D721Med (cell line): ENCODE results near the gene SLC22A15.

ENCODE experiments used
- DNase-seq: peaks from one replicate; pipeline ENCODE4 v3.0.0; 2011; ENCODE audit warnings: low spot score; ENCODE audit not compliant: insufficient read length
- FAIRE-seq: peaks from 2 replicates; lab custom pipeline; 2011; peaks lifted over from hg19 to GRCh38; lab: Jason Lieb, UNC
- TF ChIP-seq, protein P1 (sequence below): IDR thresholded peaks from 2 replicates; pipeline ENCODE4 v1.5.1; 2012; ENCODE audit warnings: mild to moderate bottlenecking, control low read depth; ENCODE audit not compliant: insufficient read depth; ENCODE audit errors: missing control alignments

The SLC22A15 gene

GRCh38 chr1:116001739-116002487 lies 25.6 kb downstream of the SLC22A15 start:
- no peak for FAIRE-seq
- DNase-seq, result no peak
- TF ChIP-seq, protein P1, sequence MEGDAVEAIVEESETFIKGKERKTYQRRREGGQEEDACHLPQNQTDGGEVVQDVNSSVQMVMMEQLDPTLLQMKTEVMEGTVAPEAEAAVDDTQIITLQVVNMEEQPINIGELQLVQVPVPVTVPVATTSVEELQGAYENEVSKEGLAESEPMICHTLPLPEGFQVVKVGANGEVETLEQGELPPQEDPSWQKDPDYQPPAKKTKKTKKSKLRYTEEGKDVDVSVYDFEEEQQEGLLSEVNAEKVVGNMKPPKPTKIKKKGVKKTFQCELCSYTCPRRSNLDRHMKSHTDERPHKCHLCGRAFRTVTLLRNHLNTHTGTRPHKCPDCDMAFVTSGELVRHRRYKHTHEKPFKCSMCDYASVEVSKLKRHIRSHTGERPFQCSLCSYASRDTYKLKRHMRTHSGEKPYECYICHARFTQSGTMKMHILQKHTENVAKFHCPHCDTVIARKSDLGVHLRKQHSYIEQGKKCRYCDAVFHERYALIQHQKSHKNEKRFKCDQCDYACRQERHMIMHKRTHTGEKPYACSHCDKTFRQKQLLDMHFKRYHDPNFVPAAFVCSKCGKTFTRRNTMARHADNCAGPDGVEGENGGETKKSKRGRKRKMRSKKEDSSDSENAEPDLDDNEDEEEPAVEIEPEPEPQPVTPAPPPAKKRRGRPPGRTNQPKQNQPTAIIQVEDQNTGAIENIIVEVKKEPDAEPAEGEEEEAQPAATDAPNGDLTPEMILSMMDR, result no peak

DNA sequence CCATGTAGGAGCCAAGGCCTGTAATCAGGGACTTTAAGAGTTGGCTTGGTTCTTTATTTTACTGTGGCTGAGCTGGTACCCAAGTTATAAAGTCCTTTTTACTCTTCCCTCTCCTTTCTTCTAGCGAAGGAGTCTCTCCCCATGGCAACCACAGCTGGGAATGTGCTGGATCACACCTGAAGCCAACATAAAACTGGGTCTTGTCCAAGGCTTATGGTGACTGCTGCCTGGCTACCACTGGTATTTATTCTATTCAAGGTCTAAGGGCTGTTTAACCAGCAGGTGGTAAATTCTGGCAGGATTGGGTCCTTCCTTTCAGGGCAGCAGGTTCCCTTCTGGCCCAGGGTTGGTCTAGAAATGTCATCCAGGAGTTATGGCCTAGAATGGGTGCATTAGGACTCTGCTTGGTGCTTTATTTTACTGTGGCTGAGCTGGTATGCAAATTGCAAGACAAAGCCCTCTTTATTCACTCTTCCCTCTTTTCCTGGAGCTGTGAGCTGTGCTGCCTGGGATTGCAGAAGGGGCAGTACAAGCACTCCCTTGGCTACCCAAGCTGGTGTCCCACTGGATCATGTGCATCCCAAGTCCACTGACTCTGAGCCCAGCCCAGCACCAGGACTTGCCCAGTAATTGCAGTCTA lies 26.6 kb downstream of the SLC22A15 start:
- FAIRE-seq, result no peak
- TF ChIP-seq, protein P1, result no peak

DNA sequence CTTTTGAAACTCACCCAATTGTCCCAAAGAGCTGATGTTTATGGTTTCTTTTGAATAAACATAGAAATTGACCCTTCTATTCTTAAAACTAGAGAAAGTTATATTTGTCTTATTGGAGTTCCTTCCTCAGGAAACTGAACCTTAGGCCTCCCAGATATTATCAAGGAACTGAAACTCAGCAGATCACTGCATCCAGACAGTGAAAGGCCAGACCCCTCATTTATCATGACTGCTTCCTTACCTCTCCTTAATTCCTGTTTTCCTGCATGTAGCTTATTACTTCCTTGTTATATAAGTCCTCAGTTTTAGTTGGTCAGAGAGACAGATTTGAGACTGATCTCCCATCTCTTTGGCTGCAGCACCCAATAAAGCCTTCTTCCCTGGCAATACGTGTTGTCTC lies 27.5 kb downstream of the SLC22A15 start:
- TF ChIP-seq, protein P1, result no peak
- no peak for FAIRE-seq
- DNase-seq, result no peak

More for the DNA sequence above, 26.6 kb downstream of the SLC22A15 start:
- DNase-seq, result no peak

GRCh38 chr1:116006486-116006964 lies 30.2 kb downstream of the SLC22A15 start:
- TF ChIP-seq, protein P1, result no peak
- DNase-seq, result no peak
- no peak for FAIRE-seq

DNA sequence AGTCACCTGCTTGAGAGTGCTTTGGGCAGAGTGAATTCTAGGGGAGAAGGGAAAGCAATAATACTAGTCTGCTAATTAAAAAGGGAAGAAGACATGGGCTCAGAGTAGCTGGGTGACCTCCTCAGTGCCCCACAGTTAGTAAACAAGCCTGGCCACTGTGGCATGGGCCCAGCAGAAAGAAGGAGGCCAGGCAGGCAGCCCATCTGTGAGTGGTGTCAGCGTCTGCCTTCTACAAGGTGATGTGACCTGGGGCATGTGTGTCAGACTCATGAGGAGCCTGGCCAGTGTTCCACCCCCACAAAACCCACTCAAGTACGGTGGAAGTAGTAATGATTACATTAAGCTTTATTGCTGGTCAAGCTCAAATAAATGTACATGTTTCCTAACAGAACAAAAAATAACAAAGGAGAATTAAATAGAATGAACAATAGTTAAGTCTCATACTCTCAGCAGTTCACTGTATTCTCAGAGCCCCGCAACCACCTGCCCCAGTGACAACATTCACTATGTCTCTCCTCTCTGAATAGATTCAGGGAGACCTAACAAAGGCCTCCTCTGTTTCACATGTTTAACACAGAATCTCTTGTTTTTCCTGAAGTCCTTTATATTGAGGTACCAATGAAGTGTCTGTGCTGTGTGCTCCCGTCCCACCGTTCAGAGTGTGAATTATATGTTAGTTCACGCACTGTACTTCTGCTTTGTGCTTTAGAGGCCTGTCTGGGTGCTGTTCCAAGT lies 32.5 kb downstream of the SLC22A15 start:
- no peak for FAIRE-seq
- DNase-seq, result no peak
- TF ChIP-seq, protein P1, result no peak

- FAIRE-seq (no peak), DNase-seq (no peak)
- TF ChIP-seq, protein P1, result no peak
Observed at GRCh38 chr1:116012716-116013115, 36.4 kb downstream of the SLC22A15 start.

DNA sequence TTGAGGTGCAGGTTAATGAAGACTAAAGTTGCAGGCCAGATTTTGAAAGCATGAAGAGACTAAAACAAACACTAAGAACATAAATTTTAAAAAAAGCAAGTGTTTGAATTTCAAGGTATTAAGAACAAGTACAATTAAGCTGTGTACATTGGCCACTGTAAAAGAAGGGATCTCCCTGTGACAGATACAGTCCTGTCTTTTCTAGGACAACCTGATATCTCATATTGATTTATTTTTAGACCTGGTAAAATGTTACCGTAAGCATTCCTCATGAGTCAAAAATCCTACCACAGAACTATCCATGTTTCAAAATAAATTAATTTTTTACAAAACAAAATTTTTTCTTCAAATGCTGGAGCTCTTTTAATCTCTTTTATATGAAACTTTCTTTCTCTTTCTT lies 39.4 kb downstream of the SLC22A15 start:
- no peak for DNase-seq
- TF ChIP-seq, protein P1, result no peak
- FAIRE-seq, result no peak
